HG02678 (cell line): Measurements from ENCODE around the gene PARPBP.
"Not testable (repeated sequence)": the region's sequence is repeated elsewhere in the genome, so short reads cannot be mapped to it uniquely, and the experiment has no call there.

ENCODE experiments used
- ATAC-seq: cut with Tn5 transposase; IDR thresholded peaks from one replicate; pipeline ENCODE4 v1.9.1; 2021; ENCODE audit warnings: mild to moderate bottlenecking, moderate library complexity; ENCODE audit not compliant: unreplicated experiment

Gene PARPBP, protein sequence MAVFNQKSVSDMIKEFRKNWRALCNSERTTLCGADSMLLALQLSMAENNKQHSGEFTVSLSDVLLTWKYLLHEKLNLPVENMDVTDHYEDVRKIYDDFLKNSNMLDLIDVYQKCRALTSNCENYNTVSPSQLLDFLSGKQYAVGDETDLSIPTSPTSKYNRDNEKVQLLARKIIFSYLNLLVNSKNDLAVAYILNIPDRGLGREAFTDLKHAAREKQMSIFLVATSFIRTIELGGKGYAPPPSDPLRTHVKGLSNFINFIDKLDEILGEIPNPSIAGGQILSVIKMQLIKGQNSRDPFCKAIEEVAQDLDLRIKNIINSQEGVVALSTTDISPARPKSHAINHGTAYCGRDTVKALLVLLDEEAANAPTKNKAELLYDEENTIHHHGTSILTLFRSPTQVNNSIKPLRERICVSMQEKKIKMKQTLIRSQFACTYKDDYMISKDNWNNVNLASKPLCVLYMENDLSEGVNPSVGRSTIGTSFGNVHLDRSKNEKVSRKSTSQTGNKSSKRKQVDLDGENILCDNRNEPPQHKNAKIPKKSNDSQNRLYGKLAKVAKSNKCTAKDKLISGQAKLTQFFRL

DNA sequence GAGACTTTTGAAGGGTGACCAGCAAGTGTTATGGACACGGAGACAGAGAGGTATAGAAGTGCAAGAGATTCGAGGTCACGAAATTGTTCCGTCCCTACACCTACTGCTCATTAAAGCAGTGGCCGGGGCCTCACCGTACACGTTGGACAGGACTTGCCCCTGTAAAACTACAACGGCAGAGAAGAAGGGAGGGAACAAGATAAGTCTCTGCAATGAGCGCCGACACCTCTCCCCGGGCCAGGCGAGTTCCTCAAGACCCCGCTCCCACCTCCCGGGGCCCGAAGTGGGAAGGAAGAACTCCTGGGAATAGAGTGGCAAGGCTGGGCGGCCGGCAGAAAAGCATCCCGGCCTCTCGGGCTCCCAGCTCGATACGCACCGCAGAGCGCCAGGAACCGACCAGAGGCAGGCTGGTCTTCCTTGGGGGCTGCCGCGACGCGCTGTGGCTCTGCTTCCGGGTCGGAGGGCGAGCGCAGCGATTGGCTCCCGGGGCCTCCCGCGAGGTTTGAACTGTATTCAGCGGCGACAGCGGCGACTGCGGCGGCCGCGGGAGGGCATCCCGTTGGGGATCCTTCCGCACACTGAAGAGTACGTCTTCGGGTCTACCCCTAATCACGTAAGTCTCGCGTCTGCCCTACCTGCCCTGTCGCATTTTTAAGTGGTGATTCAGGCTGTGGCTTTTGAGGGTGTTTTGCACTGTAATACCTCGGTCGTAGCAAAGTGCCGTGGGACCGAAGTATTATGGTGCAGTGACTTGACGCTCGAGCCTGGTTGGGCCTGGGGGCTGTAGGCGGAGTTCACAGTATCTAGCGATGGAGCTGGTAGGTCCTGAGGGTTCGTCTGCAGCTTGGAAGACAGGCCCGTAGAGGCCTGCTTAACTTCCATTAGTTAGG, at the start of gene PARPBP, which contains the start of gene NUP37:
Gene PARPBP (plus strand): TSS at position 510 of the 890 bp plus-strand sequence. CDS start 3,706 bp downstream, outside the sequence.
Gene NUP37 (minus strand): TSS at position 441 of the 890 bp plus-strand sequence. CDS start 1,596 bp downstream, outside the sequence.
- peak; percentile 97 for ATAC-seq

DNA sequence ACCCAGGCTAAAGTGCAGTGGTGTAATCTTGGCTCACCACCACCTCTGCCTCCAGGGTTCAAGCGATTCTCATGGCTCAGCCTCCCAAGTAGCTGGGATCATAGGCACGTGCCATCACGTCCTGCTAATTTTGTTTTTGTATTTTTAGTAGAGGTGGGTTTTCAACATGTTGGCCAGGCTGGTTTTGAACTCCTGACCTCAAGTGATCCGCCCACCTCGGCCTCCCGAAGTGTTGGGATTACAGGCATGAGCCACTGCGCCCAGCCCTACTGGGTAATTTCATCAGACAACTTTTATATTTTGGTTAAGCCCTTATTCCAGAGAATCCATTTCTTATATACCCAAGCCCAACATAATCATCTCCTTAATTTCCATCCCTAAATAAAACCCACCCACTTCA, 47.9 kb upstream of the PARPBP start:
- ATAC-seq = not testable (repeated sequence)

DNA sequence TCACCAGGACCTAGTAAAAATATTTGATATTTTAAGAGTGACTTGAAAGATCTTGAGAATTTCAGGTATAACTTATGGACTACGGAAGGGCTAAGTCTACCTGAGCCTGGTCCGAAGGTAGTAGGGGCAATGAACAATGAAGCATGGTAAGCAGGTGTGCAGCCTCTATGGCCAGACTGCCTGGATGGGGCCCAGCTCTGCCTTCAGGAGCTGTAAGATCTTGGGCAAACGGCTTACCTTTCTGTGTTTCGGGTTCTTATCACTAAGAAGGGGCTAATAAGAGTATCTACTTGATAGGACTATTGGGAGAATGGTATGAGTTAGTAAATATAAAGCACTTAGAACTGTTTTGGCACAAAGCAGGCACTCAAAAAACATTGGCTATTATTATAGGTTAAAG, 39.1 kb upstream of the PARPBP start:
- ATAC-seq = no peak

DNA sequence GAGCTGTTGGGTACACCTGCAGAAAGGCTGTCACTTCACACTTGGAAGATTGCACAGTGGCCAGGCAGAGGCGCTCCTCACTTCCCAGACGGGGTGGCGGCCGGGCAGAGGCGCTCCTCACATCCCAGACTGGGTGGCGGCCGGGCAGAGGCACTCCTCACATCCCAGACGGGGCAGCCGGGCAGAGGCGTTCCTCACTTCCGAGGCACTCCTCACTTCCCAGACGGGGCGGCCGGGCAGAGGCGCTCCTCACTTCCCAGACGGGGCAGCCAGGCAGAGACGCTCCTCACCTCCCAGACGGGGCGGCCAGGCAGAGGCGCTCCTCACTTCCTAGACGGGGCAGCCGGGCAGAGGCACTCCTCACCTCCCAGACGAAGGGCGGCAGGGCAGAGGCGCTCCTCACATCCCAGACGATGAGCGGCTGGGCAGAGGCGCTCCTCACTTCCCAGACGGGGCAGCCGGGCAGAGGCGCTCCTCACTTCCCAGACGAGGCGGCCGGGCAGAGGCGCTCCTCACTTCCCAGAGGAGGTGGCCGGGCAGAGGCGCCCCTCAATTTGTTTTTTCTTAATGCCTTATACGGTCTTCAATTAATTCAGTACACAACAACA, 30.7 kb upstream of the PARPBP start:
- not testable (repeated sequence) for ATAC-seq

DNA sequence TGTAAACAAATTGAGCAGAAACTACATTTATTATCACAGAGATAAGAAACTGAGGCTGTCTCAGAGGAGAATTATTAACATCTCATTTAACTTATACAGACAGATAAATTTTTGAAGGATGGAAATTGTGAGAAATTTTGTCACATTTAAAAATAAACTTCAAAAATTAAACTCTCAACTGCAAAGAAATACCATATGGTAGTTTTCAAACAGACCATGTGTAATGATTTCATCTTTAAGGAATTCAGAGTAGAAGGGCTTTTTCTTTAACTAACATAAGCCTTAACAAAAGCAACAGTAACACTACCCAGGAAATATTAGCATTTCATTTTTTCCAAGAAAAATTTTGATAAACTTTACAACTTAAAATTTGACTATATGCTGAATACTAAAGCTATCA, 26.7 kb upstream of the PARPBP start:
- ATAC-seq = no peak

DNA sequence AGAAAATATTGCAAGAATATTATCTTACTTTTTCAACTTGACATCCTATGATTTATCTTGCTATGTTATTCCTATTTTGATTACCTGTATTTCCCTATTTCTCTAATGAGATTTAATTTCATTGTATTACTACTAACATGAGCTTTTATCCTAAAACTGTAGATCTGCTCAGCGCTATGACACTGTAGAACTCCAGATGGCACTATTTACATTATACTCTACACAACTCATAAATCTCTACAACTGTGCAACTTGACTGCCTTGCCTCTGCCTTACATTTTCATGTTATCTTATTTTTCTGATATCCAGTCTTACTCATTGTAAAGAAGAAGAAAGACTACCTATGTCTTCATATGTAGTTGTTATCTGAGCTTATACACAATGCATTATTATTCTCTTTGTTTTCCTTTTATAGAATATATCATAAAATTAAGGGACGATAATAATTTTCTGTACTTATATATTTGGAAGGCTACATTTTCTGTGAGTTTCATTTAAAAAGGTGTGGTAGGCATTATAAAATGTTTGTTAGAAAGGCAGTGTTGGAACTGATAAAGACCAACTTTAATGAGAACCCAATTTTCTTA, 24.2 kb upstream of the PARPBP start:
- peak; percentile 61 for ATAC-seq

DNA sequence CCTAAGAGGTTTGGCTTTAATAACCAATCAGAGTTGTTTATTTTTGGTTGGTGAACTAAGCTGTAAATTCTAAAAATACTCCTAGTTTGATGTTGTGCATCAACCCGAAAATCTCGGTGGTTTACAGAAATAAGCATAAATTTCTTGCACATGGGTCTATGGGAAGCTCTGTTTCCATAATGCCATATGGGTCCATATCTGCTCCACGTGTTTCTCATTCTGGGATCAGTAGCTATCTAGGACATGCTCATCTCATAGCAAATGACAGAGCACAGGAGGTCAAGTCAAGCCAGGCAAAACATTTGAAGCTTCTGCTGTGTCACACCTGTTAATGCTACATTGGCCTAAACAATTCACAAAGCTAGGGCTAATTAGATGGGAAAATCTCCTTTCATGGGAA, 23.1 kb upstream of the PARPBP start:
- ATAC-seq = no peak

DNA sequence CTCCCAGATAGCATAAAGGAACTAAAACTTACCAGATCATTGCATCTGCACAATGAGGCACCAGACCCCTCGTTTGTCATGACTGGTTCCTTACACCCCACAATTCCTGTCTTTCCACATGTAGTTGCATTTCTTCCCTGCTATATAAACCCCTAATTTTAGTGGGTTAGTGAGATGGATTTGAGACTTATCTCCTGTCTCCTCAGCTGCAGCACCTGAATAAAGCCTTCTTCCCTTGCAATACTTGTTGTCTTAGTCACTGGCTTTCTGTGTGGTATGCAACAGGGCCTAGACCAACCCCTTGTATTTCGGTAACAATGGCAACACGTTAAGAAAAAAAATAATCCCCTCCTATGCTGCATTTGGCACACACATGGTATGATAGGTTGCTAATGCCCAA, 13.1 kb upstream of the PARPBP start:
- no peak for ATAC-seq

DNA sequence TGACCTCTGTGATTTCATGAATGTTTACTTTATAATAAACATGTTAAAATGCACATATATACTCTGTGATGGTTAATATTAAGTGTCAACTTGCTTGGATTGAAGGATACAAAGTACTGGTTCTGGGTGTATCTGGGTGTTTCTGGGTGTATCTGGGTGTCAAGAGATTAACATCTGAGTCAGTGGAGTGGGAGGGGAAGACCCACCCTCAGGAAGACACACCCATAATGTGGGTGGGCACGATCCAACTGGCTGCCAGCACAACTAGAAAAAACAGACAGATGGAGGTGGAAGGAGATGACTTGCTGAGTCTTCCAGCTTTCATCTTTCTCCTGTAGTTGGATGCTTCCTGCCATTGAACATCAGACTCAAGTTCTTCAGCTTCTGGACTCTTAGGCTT, 12.0 kb upstream of the PARPBP start:
- no peak for ATAC-seq

DNA sequence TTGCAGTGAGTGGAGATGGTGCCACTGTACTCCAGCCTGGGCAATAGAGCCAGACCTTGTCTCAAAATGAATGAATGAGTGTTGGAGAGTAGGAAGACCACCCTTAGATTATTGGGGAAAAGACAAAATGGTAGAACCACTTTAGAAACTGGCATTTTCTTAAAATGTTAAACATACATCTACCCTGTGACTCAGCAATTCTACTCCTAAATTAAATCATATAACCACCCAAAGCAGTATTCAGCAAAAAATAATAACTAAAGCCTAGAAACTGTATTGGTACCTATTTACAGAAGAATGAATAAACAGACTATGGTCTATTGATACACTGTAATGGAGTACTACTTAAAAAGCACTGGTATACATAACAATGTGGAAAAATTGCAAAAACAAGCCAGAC, 9.2 kb upstream of the PARPBP start:
- no peak for ATAC-seq

DNA sequence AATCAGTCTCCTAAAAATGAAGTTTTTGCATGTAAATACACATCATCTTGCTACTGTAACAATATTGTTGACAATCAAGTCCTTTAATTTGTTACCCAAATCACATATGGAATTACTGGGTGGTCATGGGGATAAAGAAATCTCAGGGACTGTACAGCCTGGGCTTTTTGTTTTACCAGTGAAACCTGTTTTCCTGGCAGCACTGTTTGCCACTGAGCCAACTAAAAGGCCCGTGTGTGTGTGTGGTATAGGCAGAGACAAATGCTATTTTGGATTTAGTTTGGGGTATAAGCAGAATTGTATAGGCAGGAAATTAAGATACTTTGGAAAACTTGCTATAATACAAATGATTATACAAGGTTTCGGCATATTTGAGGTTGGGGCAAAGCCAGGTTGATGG, 5.8 kb upstream of the PARPBP start:
- ATAC-seq = no peak

DNA sequence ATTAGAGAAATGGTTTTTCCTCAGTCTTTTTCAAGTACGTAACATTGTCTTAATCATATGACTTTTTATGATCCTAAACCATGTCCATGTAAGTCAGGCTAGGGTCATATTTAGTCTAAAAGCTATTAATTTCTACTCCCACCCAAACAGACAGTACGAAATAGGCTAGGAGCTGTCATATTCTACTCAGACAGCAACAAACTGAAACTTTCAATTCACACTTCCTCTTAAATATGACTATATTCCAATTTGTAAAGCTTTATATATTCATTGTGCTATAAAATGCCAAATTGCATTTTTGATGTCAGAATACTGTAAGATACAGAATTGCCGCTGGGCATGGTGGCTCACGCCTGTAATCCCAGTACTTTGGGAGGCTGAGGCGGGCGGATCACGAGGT, 3.6 kb upstream of the PARPBP start:
- ATAC-seq = no peak

DNA sequence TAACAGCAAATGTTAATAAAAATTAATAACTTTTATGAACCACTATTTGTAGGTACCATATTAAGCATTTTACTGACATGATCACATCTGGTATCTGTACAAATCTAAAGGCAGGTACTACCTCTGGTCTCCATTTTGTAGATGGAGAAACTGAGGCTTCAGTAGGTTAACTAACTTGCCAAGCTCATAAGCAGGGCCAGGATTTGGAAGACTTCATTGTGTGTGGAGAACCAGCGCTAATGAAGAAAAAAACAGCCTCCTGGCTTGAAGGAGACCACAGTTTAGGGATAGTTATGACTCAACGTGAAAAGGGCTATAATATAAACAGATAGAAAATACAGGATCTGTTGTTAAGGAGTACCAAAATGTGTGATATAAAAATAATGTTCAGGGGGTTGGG, 1.1 kb upstream of the PARPBP start:
- ATAC-seq = no peak

DNA sequence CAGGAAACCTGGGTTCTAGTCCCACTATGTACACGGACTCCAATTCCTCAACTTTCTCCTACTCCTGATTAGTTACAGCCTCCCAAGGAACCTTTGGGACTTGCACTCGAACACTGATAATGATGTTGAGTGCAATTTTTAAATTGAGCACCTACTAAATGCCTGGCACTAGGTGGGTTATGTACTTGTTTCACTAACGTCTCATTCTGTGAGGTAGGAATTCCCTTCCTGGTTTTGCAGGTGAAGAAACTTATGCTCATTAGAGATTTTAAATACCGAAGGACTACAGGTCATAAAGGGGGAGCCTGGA, 536 bp downstream of the PARPBP start:
- ATAC-seq = no peak

DNA sequence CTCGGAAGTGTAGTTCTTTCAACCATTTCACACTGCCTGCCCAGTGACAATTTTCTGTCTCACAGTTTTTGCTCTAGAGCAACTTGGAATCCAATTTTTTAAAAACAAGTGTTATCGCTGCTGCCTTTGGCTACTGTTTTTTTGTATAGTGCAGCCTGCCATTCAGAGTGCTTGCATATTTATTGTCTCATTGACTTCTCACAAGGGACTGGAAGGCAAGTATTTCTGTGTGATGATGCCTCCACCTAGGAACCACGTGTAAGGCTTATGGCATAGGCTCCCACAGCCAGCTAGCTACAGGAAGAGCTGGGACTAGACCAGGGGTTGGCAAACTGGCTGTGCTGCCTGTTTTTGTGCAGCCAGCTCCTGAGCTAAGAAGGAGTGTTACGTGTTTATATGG, 903 bp downstream of the PARPBP start:
- ATAC-seq = no peak

DNA sequence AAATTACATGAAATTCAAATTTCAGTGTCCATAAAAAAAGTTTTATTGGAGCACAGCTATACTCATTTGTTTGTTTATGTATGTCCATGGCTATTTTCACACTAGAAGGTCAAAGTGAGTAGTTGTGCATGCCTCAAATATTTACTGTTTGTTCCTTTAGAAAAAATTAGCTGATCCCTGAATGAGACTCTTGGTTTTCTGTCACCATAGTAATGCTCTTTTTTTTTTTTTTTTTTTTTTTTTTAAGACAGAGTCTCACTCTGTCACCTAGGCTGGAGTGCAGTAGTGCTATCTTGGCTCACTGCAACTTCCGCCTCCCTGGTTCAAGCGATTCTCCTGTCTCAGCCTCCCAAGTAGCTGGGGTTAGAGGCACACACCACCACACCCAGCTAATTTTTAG, 1.3 kb downstream of the PARPBP start:
- ATAC-seq = not testable (repeated sequence)

DNA sequence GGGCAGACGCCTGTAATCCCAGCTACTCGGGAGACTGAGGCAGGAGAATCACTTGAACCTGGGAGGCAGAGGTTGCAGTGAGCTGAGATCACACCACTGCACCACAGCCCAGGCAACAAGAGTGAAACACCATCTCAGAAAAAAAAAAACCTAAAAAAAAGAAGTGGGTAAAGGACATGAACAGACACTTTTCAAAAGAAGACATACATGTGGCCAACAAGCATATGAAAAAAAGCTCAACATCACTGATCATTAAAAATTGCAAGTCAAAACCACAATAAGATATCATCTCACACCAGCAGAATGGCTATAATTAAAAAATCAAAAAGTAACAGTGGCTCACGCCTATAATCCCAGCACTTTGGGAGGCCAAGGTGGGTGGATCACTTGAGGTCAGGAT, 10.7 kb downstream of the PARPBP start:
- not testable (repeated sequence) for ATAC-seq

DNA sequence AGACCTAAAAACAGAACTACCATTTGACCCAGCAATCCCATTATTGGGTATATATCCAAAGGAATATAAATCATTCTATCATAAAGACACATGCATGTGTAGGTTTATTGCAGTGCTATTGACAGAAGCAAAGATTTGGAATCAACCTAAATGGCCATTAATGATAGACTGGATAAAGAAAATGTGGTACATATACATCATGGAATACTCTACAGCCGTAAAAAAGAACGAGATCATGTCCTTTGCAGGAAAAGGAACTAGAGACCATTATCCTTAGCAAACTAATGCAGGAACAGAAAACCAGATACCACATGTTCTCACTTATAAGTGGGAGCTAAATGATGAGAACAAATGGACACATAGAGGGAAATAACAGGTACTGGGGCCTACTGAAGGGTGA, 11.5 kb downstream of the PARPBP start:
- ATAC-seq = not testable (repeated sequence)

DNA sequence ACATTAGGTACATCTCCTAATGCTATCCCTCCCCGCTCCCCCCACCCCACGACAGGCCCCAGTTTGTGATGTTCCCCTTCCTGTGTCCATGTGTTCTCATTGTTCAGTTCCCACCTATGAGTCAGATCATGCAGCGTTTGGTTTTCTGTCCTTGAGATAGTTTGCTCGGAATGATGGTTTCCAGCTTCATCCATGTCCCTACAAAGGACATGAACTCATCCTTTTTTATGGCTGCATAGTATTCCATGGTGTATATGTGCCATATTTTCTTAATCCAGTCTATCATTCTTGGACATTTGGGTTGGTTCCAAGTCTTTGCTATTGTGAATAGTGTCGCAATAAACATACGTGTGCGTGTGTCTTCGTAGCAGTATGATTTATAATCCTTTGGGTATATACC, 17.6 kb downstream of the PARPBP start:
- ATAC-seq = not testable (repeated sequence)

DNA sequence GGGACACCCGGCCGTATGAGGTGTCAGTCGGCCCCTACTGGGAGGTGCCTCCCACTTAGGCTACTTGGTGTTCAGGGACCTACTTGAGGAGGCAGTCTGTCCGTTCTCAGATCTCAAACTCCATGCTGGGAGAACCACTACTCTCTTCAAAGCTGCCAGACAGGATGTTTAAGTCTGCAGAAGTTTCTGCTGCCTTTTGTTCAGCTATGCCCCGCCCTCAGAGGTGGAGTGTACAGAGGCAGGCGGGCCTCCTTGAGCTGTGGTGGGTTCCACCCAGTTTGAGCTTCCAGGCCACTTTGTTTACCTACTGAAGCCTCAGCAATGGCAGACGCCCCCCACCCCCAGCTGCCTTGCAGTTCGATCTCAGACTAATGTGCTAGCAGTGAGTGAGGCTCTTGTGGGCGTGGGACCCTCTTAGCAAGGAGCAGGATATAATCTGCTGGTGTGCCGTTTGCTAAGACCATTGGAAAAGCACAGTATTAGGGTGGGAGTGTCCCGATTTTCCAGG, 22.9 kb downstream of the PARPBP start:
- ATAC-seq = not testable (repeated sequence)

DNA sequence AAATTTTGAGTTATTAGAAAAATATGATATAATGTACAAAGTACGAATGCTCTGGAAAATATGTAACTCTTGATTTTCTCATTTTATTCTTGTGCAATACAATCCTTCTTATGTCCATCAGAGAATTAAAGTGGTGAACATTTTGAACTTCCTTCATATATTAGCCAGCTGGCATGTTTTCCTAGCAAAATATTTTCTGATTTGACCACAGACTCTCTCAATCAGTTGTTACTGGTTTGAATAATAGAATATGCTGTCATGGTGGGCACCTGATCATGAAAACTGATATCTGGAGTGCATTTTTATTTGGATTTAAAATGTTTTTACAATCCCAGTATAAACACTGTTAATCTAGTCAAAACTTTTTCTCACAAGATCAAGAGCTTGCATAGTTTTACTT, 24.2 kb downstream of the PARPBP start:
- no peak for ATAC-seq
